KG1 (cell line): ENCODE measurements around the gene PLCG1.

ENCODE experiments used
- DNase-seq: peaks from one replicate; lab custom pipeline; 2025; lab: John Stamatoyannopoulos, UW

Gene PLCG1

DNA sequence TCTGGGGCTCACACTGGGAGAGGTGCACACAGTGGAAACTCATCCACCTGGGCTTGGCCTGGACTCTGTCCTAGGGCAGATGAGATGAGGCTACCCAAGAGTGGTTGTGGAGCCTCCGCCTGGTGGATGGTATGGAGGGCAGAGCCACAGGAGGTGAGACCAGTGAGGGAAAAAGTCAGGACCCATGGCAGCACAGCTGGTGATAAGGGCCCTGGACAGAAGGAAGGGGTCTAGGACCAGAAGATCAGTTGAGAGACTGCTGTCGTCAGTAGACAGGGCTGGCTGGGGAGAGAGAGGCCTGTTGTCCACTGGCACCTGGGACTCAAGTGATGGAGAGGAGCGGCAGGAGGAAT, 29.8 kb downstream of the PLCG1 start:
- no peak for DNase-seq

DNA sequence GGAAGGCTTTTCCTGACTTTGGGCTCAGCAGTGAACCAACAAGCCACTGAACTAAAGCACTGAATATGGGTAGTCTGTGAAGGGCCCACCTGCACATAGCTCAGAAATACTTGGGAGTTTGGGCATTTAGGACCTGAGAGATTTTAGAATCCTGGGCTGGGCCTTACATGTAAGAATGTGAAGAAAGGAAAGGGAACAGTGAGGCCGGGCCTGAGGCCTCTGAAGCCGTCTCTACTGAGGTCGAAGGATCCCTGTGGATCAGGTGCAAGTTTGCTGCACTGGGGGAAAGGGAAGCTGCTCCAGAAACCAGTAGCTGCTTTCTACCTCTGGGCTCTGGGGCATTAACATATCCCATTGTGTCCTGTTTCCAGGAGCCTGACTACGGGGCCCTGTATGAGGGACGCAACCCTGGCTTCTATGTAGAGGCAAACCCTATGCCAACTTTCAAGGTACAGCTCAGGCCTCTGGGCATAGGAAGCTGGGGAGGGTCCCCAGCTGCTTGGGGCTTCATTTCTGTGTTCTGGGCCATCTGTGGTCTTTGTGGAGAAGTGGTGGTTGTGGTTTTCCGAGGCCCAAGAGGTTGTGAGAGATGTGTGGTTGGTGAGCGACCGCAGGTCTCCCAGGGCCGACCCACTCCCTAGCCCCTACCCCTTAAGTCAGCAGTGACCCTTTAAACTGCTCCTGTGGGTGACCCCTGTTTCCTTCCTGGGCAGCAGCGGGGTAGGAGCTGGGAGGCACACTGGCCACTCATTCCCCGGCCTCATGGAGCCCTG, 30.3 kb downstream of the PLCG1 start:
- DNase-seq = peak; percentile 43

DNA sequence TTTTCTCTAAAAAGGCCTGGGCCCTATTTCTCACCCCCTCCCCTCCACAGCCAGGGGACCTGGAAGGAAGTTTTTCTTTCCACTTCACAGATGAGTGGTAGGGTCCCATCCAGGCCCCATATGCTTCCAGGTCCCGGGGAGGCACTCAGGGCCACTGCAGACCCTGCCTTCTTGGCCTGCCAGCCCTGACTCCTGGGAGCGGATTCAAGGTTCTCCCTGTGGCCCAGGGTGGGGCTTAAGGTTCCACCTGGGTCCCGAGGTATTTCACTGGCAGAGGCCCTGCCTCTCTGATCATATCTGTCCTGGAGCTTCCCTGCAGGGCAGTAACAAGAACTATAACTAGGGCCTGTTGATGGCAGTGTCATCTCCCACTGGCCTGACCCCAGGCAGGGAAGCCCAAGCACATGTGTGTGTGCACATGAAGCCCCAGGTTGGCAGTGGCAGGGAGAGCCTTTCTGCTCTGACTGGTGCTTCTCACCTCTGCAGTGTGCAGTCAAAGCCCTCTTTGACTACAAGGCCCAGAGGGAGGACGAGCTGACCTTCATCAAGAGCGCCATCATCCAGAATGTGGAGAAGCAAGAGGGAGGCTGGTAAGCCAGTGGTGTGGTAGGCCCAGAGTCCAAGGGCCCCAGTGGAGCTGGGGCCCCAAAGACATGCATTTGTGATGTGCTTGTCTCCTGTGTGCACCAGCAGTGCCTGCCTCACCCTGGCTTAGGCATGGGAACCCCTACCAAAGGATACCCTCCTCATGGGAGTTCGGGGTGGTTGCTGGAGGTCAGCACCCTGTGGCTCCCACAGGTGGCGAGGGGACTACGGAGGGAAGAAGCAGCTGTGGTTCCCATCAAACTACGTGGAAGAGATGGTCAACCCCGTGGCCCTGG, 31.2 kb downstream of the PLCG1 start:
- no peak for DNase-seq

DNA sequence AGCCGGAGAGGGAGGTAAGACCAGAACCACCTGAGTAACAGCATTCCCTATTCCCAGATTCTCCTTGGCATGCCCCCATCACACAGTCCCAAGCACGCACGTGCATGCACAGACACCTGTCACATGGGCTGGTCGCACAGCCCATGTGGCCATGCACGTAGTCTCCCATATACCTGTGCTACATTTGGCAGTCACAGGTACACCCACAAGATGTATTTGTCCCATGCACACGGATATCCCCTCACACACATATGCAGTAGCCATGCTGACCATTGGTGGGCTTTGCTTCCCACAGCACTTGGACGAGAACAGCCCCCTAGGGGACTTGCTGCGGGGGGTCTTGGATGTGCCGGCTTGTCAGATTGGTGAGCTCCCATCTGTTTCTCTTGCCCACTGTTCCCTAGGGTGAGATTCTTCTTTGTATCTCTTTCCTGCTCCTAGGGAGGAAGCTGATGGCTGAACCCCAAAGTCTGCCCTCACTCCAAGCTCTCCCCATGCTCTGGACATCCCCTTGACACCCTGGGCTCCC, 31.9 kb downstream of the PLCG1 start:
- DNase-seq = no peak

DNA sequence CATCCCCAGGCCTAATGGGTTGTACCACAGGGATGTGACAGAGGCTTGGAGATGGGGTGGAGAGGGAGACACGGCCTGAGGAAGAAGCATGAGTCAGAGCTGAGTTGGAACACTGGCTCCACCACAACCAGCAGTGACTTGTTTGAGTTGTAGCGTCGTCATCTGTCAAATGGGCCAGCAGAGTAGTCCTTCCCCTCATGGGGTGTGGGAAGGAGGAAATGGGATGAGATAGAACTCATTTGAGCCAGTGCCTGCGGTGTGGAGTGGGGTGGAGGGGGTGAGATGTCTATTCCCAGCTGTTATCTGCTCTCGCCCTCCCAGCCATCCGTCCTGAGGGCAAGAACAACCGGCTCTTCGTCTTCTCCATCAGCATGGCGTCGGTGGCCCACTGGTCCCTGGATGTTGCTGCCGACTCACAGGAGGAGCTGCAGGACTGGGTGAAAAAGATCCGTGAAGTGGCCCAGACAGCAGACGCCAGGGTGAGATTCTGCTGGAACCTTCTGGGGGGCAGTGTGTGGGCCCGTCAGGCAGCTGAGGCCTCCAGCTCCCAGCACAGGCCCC, 32.5 kb downstream of the PLCG1 start:
- DNase-seq = no peak

DNA sequence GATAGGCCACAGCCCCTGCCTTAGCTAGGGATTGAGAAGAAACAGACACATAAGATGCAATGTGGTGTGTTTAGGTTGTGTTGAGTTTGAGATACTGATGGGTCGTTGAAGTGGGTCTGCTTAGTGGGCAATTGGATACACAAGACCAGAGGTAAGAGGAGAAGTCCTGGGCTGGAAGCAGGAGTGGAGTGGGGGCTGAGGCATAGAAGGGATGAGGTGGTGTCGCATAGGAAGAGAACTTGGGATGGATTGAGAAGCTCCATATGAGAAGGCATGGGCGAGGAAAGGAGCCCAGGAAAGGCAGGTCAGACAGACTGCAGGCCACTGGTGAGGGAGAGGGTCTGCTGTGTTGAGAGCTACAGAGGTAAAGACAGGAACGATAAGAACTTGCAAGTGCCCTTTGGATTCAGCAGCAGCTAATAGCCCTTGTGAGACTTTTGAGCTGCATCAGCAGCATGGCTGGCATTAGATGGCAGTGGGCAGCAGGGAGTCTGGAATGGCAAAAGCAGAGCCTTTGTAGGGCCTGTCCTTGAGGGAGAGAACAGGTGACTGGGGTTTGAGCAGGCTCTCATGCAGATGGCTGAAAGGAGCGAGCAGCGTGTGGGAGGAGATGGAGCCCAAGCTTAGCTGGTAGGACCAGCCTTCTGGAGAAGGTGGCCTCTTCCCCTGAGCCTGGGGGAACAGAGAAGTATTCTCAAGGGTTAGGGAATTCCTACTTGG, 33.2 kb downstream of the PLCG1 start:
- no peak for DNase-seq

DNA sequence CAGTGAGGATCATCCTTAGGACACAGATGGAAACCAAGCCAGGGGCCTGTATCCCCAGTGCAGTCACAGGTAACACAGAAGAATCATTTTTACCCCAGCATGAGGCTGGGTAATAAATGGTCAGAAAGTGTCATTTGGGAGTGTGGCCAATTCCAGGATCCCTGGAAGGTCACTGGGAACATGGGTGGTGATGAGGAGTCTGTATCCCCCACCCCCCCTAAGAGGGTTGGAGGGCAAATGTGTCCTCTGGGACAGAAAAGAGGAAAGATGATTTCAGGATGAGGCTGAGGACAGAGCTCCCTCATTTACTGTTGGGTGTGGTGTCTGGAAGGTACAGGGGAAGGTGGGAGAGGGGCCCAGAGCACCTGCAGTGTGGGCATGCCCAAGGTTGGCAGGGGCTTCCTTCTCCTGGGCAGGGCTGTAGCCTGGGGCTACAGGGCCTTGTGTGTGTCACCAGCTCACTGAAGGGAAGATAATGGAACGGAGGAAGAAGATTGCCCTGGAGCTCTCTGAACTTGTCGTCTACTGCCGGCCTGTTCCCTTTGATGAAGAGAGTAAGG, 34.5 kb downstream of the PLCG1 start:
- no peak for DNase-seq

DNA sequence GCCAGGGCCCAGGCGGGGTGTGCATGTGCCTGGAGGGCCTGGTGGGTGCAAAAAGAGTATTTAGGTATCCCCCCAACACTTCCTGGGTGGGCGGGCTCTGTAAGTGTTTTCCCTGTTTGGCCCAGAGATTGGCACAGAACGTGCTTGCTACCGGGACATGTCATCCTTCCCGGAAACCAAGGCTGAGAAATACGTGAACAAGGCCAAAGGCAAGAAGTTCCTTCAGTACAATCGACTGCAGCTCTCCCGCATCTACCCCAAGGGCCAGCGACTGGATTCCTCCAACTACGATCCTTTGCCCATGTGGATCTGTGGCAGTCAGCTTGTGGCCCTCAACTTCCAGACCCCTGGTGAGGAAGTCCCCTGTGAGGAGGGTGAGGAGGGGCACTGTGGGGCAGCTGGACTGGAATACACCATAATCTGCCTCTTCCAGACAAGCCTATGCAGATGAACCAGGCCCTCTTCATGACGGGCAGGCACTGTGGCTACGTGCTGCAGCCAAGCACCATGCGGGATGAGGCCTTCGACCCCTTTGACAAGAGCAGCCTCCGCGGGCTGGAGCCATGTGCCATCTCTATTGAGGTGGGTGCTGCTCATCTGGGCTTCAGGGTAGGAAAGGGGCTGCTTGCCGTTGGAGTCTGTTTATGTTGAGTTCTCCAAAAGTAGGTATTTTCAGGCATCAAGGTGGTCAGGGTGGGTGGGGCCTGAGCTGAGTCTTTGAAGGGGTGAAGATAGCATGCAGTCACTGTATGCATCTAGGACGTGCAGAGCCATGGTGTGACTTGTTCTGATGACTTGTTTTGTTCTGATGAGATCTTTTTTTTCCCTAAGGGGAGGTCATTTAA, 35.2 kb downstream of the PLCG1 start:
- DNase-seq = no peak

DNA sequence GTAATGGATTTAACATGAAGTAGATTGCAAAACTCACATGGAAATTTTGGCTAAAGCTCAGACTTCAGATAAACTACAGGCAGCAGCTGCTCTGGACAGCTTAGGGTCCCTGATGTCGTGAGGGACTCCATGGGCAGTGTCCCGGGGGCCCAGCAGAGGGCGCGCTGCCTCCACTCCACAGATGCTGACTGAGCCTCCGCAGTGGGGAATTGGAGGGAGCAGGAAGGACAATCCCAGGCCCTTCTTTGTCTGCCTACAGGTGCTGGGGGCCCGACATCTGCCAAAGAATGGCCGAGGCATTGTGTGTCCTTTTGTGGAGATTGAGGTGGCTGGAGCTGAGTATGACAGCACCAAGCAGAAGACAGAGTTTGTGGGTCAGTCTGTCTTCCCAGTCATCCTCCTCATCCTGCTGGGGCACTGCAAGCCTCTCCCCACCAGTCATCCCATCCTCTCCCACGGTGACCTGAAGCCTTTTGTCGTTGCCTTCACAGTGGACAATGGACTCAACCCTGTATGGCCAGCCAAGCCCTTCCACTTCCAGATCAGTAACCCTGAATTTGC, 35.9 kb downstream of the PLCG1 start:
- DNase-seq = peak; percentile 22

DNA sequence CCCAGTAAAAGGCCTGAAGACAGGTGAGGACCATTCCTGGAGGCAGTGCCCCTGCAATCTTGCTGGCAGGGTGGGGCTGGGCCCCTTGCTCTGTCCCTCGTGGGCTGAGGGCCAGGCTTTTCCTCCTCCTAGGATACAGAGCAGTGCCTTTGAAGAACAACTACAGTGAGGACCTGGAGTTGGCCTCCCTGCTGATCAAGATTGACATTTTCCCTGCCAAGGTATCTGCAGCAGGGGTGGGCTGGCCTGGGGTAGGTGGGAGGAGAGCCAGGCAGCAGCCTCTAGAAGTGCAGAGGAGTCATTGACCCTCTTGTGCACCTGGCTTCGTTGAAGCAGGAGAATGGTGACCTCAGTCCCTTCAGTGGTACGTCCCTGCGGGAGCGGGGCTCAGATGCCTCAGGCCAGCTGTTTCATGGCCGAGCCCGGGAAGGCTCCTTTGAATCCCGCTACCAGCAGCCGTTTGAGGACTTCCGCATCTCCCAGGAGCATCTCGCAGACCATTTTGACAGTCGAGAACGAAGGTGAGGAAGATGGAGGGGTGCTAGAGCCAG, 36.5 kb downstream of the PLCG1 start:
- no peak for DNase-seq

DNA sequence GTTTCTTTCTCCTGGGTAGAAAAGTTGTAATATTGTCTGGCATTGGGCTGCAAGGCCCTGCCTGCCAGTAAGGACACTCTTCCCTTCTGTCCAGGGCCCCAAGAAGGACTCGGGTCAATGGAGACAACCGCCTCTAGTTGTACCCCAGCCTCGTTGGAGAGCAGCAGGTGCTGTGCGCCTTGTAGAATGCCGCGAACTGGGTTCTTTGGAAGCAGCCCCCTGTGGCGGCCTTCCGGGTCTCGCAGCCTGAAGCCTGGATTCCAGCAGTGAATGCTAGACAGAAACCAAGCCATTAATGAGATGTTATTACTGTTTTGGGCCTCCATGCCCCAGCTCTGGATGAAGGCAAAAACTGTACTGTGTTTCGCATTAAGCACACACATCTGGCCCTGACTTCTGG, 37.0 kb downstream of the PLCG1 start:
- no peak for DNase-seq

DNA sequence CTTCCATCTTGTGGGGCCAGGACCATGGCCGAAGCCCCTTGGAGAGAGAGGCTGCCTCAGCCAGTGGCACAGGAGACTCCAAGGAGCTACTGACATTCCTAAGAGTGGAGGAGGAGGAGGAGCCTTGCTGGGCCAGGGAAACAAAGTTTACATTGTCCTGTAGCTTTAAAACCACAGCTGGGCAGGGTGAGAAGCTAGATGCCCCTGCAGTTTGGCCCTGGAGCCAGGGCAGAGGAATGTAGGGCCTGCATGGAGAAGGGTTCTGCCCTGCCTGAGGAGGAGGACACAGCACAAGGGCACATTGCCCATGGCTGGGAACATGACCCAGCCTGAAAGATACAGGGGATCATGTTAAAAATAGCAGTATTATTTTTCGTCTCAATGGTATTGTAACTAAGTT, 37.4 kb downstream of the PLCG1 start:
- DNase-seq = no peak

DNA sequence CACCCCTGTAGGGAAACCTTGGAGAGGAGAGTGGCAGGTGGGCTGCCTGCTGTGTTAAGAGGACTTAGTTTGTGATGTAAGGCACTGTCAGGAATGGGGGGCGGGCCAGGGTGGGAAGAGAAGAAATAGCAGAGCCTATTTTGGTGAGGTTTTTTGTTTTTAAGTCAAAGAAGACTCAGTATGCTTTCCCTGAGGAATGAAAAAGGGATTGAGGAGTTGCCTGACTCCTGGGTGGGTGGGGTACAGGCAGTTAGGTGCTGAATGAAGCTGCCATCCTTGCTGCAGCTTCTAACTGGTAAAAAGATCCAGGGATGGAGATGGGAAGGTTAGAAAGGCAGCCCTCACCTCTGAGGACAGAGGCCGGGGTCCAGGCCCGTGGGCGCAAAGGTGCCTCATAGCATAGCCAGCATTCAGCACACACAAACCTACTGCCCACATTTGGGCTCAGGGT, 37.9 kb downstream of the PLCG1 start:
- DNase-seq = no peak

DNA sequence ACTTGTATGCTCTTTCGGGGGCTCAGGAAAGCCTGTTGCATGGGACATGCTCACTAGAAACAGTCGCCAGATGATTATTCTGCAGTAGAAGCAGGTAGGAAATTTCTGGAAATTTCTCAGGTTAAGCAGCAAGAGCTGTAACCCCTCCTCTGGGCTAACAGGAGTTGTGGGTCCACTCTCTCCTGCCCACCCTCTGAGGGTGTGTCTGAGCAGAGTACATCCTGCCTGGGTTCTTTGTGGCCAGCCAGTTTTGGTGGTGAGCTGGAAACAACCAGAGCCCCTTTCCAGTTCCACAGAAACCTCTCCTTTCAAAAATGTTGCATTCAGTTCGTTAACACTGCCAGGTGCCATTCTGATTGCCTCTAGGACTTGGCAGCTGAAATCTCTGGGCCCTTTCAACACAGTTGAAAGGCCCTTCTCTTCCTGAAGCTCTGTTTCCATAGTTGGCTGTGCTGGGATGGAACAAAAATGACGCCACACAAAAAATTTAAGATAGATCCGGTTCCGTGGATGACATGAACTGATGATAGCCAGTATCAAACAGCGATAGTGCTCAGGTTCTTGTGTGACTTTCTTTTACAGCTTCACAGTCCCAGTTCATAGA, 38.5 kb downstream of the PLCG1 start:
- DNase-seq = no peak

DNA sequence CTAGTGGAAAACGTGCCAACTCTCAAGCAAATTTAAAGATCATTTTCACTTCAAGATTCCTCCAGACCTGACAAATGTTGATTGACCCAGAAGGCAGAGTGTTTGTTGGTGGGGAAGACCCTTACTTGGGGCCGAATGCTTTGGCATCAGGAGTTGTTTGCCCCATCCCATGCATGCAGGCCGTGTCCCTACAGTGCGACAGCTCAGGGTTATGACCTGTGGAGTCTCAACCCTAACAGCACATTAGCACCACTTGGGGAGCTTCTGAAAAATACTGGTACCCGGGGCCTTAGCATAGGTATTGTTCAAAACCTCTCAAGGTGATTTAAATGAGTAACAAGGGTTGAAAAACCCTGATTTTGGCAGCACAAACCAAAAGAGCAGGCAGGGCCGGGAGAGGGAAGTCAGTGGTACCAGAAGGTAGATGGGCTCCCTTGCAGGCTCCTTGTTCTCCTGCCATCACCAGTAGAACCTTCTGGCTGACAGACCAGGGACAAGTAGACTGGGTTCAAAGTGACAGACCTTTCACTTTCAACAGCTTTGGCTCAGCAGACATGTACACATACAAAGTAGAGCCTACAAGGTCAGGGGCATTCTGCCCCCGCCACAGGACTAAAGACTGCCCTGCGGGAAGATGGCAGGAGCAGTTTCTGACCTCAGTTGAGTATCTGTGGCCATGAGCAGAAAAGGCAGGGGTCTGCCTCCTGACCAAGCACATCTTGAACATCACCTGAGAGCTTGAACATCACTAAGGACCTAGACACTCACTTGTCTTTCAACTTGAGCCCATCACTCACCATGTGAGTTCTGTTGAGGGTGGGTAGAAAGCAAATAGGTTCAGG, 39.6 kb downstream of the PLCG1 start:
- DNase-seq = no peak

DNA sequence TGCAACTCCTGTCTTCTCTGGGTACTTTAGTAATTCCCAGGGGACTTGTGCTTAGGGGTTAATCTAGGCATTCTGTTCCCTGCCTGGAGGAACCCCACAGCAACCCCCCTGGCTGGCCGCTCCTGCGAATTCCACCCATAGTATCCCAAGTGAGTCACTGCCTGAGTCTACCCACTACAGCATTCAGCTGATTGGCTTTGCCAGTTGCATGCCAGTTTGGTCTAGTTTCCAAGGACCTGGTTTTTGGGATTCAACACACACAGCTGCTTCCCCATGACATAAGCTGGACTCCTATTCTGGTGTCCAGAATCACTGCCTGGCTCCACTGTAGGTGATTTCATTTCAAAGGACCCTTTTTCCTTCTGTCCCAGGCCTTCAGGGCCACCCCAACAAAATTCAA, 40.3 kb downstream of the PLCG1 start:
- DNase-seq = no peak

DNA sequence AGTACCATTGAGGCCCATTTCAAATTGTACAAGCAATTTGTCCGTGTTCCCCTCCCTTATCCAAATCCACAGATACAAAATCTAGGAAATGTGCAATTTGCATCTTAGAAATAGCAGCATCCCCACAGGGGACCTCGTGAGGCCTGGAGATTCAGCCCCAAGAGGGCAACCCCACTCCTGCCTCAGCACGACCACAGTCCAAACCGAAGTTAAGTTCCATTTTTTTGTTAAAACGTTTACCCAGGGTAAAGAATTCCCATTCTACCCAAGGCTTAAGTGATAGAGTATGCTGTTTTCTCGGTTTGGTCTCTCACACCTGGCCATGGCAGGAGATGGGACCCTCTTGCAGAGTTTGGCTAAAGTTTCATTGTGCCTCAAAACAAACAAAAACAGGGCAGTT, 41.2 kb downstream of the PLCG1 start:
- DNase-seq = no peak

DNA sequence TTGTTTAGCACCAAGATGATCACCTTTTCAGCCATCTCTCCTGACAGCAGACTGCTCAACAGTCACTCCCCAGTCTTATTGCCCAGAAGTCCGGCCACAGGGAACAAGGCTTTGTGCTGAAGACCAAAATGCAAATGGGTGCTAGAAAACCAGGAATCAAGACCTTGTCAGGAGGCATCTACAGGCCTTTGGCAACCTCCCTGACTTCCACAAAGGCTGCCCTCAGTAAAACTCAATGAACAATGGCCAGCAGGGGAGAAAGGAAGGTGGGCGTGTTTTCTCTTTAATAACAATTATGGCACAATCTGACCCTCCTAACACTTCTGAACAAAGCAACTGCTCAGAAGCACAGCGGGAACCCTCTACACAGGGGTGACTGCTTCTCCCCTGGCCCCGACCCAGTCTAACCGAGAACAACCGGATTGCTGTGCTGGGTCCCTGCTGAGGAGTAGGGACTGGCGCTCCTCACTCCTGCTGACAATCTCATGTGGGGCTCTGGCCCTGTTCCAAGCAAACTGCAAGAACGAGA, 41.6 kb downstream of the PLCG1 start:
- DNase-seq = no peak

DNA sequence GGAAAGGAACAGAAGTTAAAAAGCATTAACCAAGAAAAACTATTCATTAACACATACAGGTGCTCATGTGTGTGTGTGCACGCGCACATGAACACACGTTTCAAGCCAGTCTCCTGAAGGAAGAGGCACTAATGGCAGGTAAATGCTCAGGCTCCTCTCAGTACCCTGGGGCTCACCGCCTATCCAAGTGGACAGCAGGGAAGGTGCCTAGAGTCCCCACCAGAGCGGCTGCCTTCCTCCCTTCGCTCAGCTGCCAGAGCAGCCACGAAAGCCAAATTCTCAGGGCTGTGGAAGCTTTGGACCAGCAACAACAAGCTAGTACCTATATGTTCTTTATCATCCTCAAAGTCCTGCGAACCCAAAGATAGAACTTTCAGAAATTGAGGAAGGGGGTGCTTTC, 42.6 kb downstream of the PLCG1 start:
- DNase-seq = no peak
